PC-3 (cell line): ENCODE results near the gene GABBR2.

Source experiments
- CTCF ChIP-seq: fragments of 300-600 bp; sonication (generic); conservative IDR thresholded peaks from 2 replicates; pipeline ENCODE4 v1.5.1; 2017; ENCODE audit warnings: antibody characterized with exemption, low read depth, mild to moderate bottlenecking, low read length
- EZH2 ChIP-seq: fragments of 300-600 bp; sonication (generic); IDR thresholded peaks from one replicate; pipeline ENCODE4 v1.6.1; 2017; ENCODE audit warnings: antibody characterized with exemption, mild to moderate bottlenecking, low read length; ENCODE audit not compliant: unreplicated experiment
- EZH2phosphoT487 ChIP-seq: fragments of 300-600 bp; sonication (generic); IDR thresholded peaks from 2 replicates; pipeline ENCODE4 v1.6.1; 2018; ENCODE audit warnings: mild to moderate bottlenecking, antibody characterized with exemption, low read length, borderline replicate concordance

GRCh38 chr9:98345011-98345410 lies 363.7 kb downstream of the GABBR2 start:
- no peak for TF ChIP-seq CTCF
- no peak for TF ChIP-seq EZH2
- TF ChIP-seq EZH2phosphoT487, result no peak
